CD4-positive, alpha-beta T cell treated with Interferon alpha-2 for 1 hour (primary cell): Measurements from ENCODE around the gene MTTP.

Experiments used
- DNase-seq, 2 donors: peaks; one replicate each; pipeline ENCODE4 v3.0.0-alpha.2; 2020 to 2022

MTTP gene

GRCh38 chr4:99670409-99671073 is 95.9 kb downstream of the MTTP start:
- DNase-seq = no peak
